ENCODE data around the gene DPPA4.
A peak's percentile ranks its signal among the peaks of the same experiment; 100 is the strongest.
"Not testable (repeated sequence)": the region's sequence is repeated elsewhere in the genome, so short reads cannot be mapped to it uniquely, and the experiment has no call there.

The DPPA4 gene

DNA sequence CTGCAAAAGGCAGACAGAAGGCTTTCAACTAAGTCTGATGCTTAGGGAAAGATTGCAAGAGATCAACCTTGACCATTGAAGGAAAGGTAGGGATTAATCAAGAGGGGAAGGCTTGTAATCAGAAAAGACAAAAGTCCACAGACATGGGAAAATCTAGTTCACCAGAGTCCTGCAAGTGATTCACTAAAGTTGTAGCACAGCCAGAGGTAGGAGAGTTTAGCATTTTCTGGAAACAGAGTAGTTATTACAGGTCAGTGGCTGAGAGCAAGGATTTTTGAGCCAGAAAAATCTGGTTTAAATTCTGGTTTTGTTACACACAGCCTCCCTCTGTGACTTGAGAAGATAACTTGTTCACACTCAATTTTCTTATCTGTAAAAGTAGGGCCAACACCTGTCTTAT, 35.3 kb upstream of the DPPA4 start:
- DNase-seq (ENCODE audit: low read depth): no peak
- no peak overlapping the region for H3K4me3 ChIP-seq (ENCODE audit: low read length)
- TF ChIP-seq, protein P1, sequence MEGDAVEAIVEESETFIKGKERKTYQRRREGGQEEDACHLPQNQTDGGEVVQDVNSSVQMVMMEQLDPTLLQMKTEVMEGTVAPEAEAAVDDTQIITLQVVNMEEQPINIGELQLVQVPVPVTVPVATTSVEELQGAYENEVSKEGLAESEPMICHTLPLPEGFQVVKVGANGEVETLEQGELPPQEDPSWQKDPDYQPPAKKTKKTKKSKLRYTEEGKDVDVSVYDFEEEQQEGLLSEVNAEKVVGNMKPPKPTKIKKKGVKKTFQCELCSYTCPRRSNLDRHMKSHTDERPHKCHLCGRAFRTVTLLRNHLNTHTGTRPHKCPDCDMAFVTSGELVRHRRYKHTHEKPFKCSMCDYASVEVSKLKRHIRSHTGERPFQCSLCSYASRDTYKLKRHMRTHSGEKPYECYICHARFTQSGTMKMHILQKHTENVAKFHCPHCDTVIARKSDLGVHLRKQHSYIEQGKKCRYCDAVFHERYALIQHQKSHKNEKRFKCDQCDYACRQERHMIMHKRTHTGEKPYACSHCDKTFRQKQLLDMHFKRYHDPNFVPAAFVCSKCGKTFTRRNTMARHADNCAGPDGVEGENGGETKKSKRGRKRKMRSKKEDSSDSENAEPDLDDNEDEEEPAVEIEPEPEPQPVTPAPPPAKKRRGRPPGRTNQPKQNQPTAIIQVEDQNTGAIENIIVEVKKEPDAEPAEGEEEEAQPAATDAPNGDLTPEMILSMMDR (conservative IDR thresholded peaks at IDR 0.05; ENCODE audit: low read depth, low read length): no peak

DNA sequence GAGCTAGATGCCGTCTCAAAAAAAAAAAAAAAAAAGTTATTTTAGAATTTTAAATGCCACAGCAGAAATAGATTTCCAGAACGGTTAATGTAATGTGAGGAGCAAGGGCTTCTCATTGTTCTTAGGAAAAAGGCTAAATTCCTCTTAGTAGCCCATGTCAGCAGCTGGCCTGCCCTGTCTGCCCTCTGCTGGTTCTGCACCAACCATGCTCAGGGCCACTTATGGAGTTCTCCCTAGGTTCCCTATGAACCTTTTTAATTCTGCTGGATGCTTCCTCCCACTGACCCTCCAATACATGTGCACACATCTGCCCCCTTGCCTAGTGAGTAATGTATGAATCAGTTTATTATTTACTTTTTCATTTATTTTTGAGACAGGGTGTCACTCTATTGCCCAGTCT, 32.2 kb upstream of the DPPA4 start:
- TF ChIP-seq, protein P1 (conservative IDR thresholded peaks at IDR 0.05; ENCODE audit: low read depth, low read length): peak; percentile 42
- DNase-seq (ENCODE audit: low read depth): no peak
- H3K4me3 ChIP-seq (ENCODE audit: low read length): no peak overlapping the region

DNA sequence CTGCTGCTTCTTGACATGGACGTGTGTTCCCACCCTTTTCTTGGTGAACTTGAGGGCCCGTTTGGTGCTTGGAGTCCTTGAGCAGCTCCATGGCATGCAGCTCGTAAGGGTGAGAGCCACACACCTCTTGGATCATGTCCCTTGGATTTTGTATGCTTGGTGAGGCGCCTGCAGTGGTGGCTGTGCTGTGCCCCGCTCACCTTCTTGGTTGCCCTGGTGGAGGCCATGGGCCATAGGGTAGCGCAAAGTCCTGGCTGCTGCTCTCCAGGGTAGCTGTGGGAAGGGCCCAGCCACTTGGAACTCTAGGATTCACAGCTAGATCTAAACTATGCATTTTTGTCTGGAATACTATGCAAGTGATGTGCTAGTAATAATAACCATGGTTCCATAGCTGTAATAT, 26.7 kb upstream of the DPPA4 start:
- DNase-seq (ENCODE audit: low read depth): no peak
- TF ChIP-seq, protein P1 (conservative IDR thresholded peaks at IDR 0.05; ENCODE audit: low read depth, low read length): no peak
- H3K4me3 ChIP-seq (ENCODE audit: low read length): no peak overlapping the region

DNA sequence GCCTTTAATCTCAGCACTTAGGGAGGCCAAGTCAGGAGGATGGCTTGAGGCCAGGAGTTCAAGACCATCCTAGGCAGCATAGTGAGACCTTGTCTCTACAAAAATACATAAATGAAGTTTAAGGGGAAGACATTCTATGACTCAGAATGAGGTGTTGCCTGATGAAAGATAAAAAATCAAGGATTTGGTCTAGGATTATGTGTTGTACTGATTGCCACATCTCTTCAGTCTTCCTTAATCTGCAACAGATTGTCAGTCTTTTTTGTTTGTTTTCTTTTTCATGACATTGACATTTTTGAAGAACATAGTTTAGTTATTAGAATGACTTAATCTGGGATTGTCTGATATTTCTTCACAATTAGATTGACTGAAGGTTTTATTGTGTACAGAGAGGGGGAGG, 26.3 kb upstream of the DPPA4 start:
- TF ChIP-seq, protein P1 (conservative IDR thresholded peaks at IDR 0.05; ENCODE audit: low read depth, low read length): no peak
- DNase-seq (ENCODE audit: low read depth): no peak
- H3K4me3 ChIP-seq (ENCODE audit: low read length): no peak overlapping the region

DNA sequence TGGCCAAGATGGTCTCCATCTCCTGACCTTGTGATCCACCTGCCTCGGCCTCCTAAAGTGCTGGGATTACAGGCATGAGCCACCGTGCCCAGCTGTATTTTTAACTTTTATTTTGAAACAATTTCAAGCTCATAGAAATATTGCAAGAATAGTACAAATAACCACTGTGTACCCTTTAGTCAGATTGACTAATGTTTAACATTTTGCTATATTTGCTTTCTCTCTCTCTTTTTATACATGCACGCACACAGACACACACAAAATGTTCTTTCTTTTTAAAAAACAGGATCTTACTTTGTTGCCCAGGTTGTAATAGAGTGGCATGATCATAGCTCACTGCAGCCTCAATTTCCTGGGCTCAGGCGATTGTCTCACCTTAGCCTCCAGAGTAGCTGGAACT, 25.5 kb upstream of the DPPA4 start:
- TF ChIP-seq, protein P1 (conservative IDR thresholded peaks at IDR 0.05; ENCODE audit: low read depth, low read length): no peak
- no peak for DNase-seq (ENCODE audit: low read depth)
- H3K4me3 ChIP-seq (ENCODE audit: low read length): no peak overlapping the region

DNA sequence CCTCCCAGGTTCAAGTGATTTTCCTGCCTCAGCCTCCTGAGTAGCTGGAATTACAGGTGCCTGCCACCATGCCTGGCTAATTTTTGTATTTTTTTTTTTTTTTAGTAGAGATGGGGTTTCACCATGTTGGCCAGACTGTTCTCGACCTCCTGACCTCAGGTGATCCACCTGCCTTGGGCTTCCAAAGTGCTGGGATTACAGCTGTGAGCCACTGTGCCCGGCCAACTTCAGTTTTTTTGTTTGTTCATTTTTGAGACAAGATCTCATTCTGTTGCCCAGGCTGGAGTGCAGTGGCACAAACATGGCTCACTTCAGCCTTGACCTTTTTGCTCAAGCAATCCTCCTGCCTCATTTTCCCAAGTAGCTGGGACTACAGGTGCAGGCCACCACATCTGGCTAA, 21.5 kb upstream of the DPPA4 start:
- not testable (repeated sequence) for DNase-seq (ENCODE audit: low read depth); H3K4me3 ChIP-seq (ENCODE audit: low read length)

DNA sequence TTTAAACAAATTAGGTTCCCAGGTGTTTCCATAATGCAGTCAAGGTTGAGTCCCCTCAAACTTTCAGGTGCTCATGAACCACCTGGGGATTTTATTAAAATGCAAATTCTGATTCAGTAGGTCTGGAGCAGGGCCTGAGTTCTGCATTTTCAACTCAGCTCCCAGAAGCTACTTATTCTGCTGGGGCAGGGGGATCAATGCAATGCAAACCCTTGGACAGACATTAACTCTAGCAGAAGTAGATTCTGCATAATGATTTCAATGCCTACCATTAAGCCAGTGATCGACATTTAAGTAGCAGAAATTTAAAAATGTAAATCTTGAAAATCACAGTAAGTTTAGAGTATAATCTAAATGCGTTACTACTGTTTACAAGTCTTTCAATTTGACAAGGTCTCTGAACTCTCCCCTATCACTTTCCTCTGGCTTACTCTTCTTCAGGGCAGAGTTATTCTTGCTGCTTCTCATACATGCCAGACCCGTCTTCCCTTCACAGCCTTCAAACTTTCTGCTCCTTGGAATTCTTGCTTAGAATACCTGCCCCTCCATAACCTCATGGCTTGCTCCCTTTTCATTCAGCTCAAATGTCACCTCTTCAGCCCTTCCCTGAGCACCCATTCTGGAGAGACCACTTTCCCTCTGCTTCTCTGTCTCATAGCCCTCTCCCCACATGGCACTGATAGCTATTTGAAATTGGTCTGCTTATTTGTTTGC, 19.3 kb upstream of the DPPA4 start:
- H3K4me3 ChIP-seq (ENCODE audit: low read length): no peak overlapping the region
- DNase-seq (ENCODE audit: low read depth): no peak
- TF ChIP-seq, protein P1 (conservative IDR thresholded peaks at IDR 0.05; ENCODE audit: low read depth, low read length): no peak

Measured in retinal pigment epithelial cell (primary cell).